Mesenteric fat pad (tissue), 1 donor: Measurements from ENCODE around the gene PLAAT3. TPM values are rescaled to one million over a fixed set of nuclear protein-coding genes. Genes with fewer than 3 reads are reported as not detected.
A peak's percentile ranks its signal among the peaks of the same experiment; 100 is the strongest.
"Not testable (repeated sequence)": the region's sequence is repeated elsewhere in the genome, so short reads cannot be mapped to it uniquely, and the experiment has no call there.

Source experiments
- DNase-seq: peaks from one replicate; pipeline ENCODE4 v3.0.0-alpha.2; 2020; ENCODE audit warnings: low spot score
- total RNA-seq: library from RNA; stranded (reverse); fragmentation: NEBNext Ultra II Directional; extraction: Animal tissue kit (Norgen Biotek cat#: 25700); gene quantifications from one replicate; pipeline ENCODE4 v1.2.1, GENCODE V29; 2021
- donor health status: DM: yes; HTN: yes; CAD: no.

Gene PLAAT3
- total RNA-seq, 1 donor from 2014 or later = 399 TPM

DNA sequence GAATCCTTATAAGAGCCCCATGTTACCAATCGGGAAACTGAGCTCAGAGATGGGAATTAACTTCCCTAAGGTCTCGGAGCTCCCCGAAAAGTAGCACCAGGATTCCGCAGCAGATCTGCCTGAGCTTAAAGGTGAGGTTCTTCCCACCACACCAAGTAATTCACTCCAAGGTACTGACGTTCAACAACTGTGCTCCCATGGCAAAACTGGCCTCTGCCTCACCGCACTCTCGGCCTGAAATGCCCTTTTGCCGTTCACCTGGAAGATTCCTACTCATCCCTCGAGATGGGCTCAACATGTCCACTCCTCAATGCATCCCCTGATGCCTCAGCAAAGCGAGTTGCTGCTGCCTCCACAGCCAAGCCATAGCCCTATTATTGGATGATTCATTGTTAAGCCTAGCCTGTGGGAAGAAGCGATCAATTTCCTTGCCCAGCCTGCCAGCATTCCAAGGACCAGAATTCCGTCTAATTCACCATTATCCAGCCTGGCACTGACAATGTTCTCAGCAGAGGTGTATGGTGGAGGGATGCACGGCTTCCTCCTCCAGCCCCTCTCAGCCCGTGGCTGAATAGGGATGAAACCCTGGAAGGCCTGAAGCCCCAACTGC lies 4.2 kb downstream of the PLAAT3 start:
- no peak for DNase-seq

DNA sequence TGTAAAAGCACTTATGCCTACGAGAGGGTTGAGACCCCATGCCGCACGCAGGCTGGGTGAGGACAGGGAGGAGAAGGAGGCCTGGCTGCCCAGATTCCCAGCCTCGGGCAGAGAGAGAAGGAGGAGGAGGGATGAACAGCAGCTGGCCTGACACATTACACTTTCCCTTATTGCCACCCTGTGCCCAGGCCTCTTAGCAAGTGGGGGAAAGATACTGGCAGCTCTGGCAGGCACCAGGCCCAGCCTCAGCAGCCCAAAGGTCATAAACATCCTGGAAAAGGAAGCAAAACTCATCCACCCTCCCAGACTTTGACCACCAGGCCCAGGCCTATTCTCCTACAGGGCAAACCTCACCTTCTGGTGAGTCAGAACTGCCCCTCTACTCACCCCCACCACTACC lies 4.7 kb downstream of the PLAAT3 start:
- no peak for DNase-seq

DNA sequence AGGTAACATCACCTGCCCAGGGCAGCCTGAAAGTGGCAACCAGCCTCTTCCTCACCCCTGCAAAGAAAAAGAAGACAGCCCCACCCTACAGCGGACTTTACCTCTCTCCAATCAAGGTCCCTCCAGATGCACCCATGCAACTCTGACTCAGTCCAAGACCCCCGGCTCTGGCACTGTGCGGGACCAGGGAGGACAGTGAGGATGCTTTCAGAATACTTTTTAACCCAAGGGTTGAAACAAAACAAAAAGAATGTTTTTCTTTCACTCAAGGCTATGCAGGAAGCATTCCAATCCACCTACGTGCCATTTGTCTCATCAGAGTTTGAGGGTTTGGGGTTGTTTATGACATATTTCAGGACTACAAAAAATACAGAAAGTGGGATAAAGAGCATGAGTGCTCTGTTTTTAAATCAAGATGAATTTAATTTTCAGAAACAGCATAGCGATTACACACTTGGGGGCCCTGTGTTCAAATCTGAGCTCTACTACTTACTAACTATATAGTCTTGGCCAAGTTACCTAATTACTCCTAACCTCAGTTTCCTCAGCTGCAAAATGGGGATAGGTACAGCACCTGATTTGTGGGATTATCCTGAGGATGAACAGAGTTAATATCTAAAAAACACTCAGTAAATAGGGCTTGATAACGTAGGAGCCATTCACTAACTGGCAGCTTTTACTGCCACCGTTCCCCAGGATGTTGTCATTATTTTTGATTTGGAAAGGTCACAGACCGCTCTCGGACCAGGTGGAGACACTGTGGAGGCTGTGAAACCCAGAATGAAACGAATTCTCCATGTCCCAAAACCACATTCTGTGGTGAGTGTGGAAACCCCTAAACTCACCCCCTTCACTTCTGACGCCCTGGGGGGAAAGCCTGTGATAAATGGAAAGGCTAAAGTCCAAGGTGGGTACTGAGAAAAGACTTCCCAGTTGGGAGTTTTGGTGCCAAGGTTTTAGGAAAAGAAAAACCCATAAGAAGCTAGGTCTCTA lies 5.6 kb downstream of the PLAAT3 start:
- DNase-seq = no peak

DNA sequence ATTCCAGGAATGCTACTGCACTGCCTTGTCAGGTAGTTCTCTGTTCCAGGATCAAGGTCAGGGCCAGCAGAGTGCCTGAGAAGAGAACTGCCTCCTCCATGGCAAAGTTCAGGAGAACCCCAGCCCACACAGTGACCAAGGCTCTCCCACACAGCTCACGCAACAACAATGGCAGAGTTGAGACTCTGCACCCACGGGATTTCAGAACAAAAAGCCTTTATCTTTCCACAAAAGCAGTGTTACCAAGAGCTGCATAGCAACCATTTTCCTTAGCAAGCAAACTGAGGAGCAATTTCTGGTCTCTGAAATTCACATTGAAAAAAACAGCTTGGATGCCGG lies 11.1 kb downstream of the PLAAT3 start:
- DNase-seq = no peak

DNA sequence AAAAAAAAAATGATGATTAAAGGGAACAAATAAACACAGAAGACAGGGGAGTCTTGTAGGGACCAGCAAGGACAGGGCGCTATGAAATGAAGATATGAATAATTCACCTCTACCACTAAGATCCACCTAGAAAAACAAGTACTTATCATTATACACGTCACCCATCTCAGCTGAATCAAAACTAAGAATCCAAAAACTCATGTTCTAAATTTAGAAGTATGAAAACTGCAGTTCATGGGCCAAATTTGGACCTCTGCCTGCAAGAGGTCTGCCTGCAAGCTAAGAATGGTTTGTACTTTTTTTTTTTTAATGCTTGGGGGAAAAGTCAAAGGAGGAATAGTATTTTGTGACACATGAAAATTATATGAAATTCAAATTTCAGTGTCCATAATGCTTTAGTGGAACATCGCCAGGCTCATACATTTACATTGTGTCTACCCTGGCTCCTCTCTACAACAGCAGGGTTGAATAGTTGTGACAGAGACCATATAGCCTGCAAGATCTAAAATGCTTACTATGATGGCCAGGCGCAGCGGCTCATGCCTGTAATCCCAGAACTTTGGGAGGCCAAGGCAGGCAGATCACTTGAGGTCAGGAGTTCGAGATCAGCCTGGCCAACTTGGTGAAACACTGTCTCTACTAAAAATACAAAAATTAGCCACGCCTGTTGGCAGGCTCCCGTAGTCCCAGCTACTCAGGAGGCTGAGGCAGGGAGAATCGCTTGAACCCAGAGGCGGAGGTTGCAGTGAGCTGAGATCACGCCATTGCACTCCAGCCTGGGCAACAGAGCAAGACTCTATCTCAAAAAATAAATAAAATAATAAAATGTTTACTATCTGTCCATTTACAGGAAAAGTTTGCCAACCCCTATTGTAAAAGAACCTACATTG lies 11.7 kb downstream of the PLAAT3 start:
- DNase-seq = not testable (repeated sequence)

DNA sequence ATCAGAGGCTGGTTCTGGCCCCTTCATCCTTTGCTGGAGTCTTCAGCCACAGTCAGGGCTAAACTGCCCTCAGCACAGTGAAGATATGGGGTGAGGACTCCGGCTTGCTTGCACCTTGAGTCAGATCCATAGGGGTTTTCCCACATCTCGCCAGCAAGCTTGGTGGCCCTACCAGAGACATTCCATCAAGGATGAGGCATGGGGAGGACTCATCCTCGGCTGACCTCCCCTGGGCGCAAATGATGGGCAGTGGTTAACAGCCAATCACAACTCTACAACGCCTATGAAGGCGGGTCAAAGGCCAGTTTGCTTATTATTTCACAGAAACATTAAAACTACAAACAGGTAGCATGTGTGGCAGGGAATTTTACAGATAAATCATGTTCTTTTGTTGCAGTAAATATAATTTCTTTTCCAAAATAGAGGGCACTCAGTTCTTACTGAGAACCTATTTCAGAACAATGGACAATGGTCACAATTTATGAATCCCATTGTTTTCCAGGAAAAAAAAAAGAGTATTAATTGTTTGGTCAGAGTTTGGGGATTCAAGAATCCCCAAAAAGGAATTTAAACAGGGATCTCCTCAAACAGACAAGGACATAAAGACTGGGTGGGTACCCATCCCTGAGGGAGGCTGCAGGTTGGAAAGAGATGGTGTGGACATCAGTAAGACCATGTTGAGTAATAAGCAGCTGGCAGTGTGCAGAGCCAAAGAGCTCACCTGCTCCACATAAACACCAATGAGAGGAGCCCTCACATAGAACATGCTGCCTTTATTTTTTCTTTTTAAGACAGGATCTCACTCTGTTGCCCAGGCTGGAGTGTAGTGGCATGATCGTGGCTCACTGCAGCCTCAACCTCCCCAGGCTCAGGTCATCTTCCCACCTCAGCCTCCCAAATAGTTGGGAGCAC lies 14.8 kb downstream of the PLAAT3 start:
- DNase-seq = peak; percentile 47

DNA sequence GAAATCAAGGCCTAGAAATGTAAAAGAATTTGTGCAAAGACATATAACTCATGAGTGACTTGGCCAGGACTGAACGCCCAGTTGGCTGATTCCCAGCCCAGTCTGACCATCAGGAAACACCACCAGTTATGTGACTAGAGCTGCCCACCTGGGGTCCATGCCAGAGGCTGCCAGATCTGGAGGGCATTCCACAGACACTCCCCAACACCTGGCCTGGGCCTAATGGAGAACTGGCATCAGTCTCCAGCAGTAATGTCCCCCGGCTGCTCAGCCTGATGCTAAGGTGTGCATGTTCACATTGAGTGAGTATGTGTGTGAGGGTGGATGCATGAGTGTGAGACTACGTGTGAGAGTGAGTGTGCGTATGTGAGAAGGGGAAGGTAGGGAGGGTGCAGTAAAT lies 15.7 kb downstream of the PLAAT3 start:
- peak; percentile 53 for DNase-seq

DNA sequence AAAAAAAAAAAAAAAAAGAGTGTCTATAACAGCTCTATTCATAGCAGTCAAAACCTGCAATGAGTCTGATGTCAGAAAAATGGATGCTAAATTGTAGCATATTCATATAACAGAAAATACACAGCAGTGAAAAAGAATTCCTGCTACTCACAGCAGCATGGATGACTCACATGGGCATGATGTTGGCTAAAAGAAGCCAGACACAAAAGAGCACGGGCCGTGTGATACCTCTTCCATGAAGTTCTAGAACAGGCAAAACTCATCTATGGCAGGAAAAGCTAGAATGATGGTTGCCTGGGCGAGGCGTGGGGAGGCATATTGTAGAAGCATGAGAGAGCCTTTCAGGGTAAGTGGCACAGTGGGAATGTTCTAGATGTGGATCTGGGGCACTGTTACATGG lies 18.9 kb downstream of the PLAAT3 start:
- DNase-seq = no peak

DNA sequence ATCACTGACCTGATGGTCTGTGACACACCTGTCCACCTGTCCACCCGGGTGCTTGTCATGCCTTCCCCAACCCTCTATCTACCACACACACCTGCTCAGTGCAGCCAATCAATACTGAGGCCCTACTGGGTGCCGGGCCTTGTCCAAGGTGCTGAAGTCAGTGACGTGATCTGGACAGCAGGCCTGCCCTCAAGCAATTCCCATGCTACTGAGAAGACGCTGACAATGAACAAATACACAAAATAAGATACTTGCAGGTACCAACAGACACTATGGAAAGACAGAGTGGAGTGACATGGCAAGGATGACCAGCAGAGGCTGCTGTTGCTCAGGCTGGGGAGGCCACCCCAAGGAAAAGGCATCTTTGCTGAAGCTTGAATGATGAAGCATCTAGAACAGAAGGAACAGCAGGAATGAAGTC lies 21.2 kb downstream of the PLAAT3 start:
- no peak for DNase-seq

DNA sequence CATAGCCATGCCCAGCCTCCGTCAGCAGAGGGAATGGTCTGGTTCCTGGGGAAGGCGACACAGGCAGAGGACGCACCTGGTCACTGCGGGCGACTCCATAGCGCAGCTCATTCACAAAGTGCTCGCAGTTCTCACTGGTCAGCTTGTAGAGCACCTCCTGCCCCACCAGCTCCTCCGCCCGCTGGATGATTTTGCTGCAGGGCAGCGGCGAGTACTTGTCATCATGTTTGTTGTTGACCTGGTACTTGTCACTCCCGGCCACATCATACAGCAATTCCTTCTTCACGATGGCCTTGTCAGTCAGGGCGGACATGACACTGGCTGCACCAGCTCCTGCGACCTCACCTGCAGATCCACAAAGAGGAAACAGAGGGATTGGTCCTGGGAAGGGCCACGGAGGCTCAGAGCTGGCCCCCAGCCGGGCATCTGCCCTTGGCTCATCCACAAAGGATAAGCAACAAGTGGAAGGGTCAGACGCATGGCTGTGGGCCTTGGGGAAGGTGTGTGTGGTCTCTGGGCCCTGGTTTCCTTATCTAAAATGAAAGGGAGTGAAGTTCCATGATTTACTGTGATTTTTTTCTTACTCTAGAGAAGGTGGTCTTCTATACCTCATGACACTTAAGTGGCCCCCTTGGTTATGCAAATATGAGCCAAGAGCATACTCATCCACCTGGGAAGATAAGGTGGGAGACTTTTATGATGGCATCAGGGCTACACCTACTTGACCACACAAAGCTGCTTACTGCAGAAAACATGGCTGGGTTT lies 24.0 kb downstream of the PLAAT3 start:
- DNase-seq = peak; percentile 75

DNA sequence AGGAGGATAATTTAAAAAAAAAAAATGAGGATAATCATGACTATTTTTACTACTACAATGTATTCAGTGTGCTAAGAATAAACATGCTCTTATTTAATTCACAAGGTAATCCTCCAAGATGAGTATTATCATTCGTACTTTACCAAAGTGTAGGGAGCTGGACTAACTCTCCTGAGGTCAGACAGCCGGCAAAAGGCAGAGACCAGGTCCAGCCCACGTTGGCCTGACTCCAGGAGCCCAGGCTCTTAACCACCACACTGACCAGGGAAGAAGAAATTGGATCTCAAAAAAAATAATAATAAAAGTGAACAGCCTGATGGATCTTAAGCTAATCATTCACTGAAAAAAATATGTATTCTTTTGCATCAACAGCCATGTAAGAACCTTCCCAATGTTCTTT lies 25.2 kb downstream of the PLAAT3 start:
- no peak for DNase-seq

DNA sequence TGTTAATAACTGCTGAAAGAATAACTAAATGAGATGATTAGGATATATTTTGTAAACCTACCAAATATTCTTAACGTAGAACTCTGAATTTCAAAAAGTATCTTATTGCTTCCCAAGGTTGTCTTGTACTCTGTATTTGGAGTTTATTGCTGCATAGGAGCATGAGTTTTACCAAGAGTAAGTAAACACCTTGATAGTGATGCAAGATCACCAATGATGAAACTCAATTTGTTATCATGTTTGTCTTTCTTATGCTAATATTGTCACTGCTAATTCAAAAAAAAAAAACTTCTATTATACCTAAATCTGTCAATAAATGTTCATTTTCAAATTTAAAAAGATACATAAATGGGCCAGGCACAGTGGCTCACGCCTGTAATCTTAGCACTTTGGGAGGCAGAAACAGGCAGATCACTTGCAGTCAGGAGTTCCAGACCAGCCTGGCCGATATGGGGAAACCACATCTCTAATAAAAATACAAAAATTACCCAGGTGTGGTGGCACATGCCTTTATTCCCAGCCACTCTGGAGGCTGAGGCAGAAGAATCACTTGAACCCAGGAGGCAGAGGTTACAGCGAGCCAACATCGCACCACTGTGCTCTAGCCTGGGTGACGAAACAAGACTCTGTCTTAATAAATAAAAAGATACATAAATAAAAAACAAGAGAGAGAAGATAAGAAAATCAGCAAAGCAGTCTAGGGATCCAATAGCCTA lies 27.6 kb downstream of the PLAAT3 start:
- DNase-seq = peak; percentile 5

DNA sequence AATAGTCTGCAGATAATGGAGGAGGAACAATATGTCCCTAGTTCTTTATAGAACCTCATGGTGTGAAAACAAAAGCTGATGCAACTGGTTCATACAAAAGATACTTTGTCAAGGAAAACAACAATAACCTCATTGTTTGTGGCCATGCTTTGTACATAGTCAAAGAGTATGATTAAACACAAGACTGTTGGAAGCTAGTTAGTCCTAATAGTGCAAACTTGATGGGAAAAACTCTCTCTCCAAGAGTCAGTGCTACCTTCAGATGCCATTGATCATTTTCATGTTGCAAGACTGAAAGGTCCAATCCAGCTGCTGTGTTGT lies 30.9 kb downstream of the PLAAT3 start:
- no peak for DNase-seq

DNA sequence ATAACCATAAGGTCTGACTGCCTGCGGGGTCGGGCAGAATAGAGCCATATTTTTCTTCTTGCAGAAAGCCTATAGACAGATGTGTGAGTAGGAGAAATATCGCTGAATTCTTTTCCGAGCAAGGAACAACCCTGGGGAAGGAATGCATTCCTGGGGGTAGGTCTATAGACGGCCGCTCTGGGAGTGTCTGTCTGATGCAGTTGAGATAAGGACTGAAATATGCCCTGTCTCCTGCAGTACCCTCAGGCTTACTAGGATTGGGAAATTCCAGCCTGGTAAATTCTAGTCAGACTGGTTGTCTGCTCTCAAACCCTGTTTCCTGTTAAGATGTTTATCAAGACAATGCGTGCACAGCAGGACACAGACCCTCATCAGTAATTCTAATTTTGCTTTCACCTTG lies 33.0 kb downstream of the PLAAT3 start:
- peak; percentile 11 for DNase-seq

DNA sequence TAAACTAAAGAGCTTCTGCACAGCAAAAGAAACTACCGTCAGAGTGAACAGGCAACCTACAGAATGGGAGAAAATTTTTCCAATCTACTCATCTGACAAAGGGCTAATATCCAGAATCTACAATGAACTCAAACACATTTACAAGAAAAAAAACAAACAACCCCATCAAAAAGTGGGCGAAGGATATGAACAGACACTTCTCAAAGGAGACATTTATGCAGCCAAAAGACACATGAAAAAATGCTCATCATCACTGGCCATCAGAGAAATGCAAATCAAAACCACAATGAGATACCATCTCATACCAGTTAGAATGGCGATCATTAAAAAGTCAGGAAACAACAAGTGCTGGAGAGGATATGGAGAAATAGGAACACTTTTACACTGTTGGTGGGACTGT lies 35.4 kb downstream of the PLAAT3 start:
- not testable (repeated sequence) for DNase-seq

DNA sequence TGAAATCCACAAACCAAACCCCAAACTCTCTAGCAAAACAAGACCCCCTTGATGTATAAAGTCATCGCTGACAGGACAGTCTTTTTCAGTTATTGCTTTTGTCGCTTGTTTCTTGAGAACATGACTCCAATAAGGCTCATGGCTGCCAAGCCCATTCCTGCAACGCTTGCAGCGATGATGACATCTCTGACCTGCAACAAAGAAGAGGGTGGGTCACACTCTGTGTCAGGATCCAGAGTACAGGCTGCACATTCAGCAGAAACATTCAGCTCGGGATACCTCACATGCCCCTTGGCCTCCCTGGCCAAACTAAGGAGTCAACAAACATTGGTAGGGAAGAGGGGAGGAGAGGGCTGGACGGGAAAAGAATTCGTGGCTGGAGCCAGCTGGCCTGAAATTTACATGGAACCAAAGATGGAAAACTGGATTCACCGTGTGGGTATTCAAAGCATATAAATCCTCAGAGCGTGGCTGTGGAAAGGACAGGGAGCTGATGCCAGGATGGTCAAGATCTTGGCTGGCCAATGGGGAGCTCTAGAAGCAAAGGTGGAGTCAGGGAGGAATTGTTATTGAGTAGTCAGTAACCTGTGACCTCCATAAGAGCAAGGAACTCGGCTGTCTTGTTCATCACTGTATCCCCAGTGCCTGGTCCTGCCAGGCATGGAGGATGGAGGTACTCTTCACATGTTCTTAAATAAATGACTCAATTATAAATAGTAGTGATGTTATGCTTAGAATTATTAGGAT lies 39.2 kb downstream of the PLAAT3 start:
- no peak for DNase-seq

DNA sequence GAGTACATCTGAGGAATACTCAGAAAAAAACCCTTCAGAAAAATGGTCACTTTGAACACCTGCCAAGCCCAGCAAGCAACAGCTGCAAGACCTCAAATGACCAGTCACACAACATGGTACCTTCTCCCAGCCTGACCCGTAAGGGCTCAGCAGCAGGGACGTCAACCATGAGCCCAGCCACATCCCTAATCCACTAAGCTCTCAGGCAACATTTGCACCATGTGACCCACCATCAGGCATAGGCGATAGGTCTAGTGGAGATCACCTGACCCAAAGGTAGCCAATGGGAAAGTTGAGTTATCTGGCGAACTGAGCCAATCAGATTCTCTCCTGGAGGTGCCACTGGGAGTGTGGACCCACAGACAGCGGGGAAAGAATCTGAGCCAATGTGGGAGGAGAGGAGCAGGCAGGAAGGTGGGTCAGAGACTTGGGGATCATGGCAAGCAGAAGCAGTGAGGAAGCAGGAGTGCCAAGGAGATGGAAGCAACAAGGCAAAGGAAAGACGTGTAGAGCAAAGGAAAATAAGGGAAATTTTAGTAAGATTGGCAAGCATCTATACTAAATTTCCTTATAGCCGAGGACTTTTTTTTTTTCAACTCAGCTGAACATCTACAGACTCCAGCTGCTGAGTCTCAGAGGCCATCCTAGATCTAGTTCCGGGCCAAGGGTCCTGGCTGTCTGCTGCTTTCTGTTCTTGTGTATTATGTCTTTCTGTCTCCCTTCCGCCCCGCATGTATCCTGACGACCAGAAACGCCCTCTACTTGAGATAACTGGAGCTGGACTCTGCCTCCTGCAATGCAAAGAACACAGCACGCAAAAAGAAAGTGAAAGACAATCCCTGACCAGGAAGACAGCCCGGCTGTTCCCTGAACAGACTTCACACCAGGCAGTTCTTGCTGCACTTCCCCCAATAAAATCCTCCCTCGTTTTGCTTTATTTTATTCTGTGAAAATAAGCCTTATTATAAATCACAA lies 40.1 kb downstream of the PLAAT3 start:
- DNase-seq = peak; percentile 37
